Activated T-cell treated with anti-CD3 and anti-CD28 coated beads, Interleukin-2, amount 50 U/mL, for 72 hours (primary cell): ENCODE data around the gene FFAR1. TPM values are rescaled to one million over a fixed set of nuclear protein-coding genes. Genes with fewer than 3 reads are reported as not detected.

ENCODE experiments used
- ATAC-seq, 2 donors: fragments of 150-1000 bp; cut with Tn5 transposase; replicated peaks in 1 of 2; 2 replicates each; pipeline ENCODE4 v1.10.0; 2021; ENCODE audit warnings: moderate library complexity in 2 of 2, mild to moderate bottlenecking in 1 of 2
- DNase-seq, 2 donors: peaks; one replicate each; pipeline ENCODE4 v3.0.0; 2021 to 2022; ENCODE audit warnings: mixed read lengths in 1 of 2
- H3K27ac Mint-ChIP-seq: one replicate; pipeline ENCODE4 v1.8.0; 2022; ENCODE audit warnings: mild to moderate bottlenecking, moderate library complexity, mixed read lengths
- H3K27me3 Mint-ChIP-seq: one replicate; pipeline ENCODE4 v1.8.0; 2022; ENCODE audit warnings: low read depth, mixed read lengths
- H3K36me3 Mint-ChIP-seq, 2 donors: one replicate each; pipeline ENCODE4 v1.8.0; 2022; ENCODE audit warnings: mixed read lengths in 2 of 2, mild to moderate bottlenecking in 1 of 2; ENCODE audit not compliant: insufficient read depth in 2 of 2
- H3K4me1 Mint-ChIP-seq: one replicate; pipeline ENCODE4 v1.8.0; 2022; ENCODE audit warnings: low read depth, mixed read lengths
- H3K4me3 Mint-ChIP-seq, 2 donors: one replicate each; pipeline ENCODE4 v1.8.0; 2022; ENCODE audit warnings: mild to moderate bottlenecking in 2 of 2, mixed read lengths in 2 of 2, moderate library complexity in 2 of 2
- H3K9me3 Mint-ChIP-seq, 2 donors: one replicate each; pipeline ENCODE4 v1.8.0; 2022; ENCODE audit warnings: mixed read lengths in 2 of 2
- total RNA-seq, 2 donors: library from RNA; stranded (reverse); gene quantifications; one replicate each; pipeline ENCODE4 v1.2.3, GENCODE V29; 2022

The FFAR1 gene
- total RNA-seq, 2 donors from 2014 or later: 0.67 to 1.4 TPM

DNA sequence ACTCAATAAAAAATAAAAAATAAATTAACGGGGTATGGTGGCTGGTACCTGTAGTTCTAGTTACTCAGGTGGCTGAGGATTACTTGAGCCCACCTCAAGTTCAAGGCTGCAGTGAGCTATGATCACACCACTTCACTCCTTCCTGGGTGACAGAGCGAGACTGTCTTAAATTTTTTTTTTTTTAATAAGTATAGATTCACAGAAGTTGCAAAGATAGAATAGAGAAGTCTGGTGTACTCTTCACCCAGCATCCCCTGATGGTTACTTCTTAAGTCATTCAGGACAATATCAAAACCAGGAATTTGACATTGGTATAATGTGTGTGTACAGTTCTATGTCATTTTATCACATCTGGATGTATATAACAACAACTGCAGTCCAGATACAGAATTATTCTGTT lies 26.4 kb upstream of the FFAR1 start:
- ATAC-seq: no peak
- H3K9me3 Mint-ChIP-seq: peaks cover 0 to 2% of the 10 kb centered on the region in 2 donors
- no peak for DNase-seq
- H3K36me3 Mint-ChIP-seq: no peaks in the 10 kb centered on the region
- H3K27ac Mint-ChIP-seq: no peak overlapping the region
- no peak overlapping the region for H3K4me3 Mint-ChIP-seq
- peaks cover 12% of the 10 kb centered on the region for H3K4me1 Mint-ChIP-seq
- H3K27me3 Mint-ChIP-seq: peaks cover 14% of the 10 kb centered on the region

DNA sequence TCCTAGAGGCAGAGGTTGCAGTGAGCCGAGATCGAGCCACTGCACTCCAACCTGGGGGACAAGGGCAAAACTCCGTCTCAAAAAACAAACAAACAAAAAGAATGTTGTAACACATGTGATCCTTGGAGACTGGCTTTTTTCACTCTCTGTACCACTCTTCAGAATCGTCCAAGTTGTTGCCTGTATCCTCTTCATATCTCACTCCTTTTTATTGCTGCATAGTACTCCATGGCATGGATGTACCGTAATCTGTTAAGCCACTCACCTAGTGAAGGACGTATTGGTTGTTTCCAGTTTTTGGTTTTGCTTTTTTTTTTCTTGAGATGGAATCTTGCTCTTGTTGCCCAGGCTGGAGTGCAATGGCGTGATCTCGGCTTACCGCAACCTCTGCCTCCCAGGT lies 25.7 kb upstream of the FFAR1 start:
- ATAC-seq (no peak), DNase-seq (no peak)
- peaks cover 14% of the 10 kb centered on the region for H3K27me3 Mint-ChIP-seq
- H3K4me3 Mint-ChIP-seq: no peak overlapping the region
- H3K27ac Mint-ChIP-seq: no peak overlapping the region
- H3K36me3 Mint-ChIP-seq: no peaks in the 10 kb centered on the region
- peaks cover 0 to 2% of the 10 kb centered on the region in 2 donors for H3K9me3 Mint-ChIP-seq
- peaks cover 12% of the 10 kb centered on the region for H3K4me1 Mint-ChIP-seq

DNA sequence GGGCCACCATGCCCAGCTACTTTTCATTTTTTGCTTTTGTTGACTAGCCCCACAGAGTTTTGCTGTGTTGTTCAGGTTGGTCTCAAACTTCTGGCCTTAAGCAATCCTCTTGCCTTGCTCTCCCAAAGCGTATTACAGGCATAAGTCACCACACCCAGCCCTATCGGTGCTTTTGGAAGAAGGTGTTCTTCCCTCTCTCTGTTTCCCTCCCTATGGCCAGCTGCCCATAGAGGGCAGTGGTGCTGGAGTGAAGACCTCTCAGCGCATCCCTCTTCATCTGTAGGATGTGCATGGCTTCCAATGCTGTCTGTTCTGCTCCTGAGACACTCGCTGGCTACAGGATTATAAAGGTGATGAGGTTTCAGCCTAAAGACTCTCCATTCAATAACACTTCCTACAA lies 20.1 kb upstream of the FFAR1 start:
- no peak for ATAC-seq
- Mint-ChIP-seq H3K36me3 (no peaks in the 10 kb centered on the region), H3K4me3 (no peak overlapping the region), H3K27ac (peak overlapping the region; percentile 2), H3K9me3 (no peaks in the 10 kb centered on the region), H3K4me1 (peaks cover 45% of the 10 kb centered on the region), H3K27me3 (peaks cover 39% of the 10 kb centered on the region)
- no peak for DNase-seq

DNA sequence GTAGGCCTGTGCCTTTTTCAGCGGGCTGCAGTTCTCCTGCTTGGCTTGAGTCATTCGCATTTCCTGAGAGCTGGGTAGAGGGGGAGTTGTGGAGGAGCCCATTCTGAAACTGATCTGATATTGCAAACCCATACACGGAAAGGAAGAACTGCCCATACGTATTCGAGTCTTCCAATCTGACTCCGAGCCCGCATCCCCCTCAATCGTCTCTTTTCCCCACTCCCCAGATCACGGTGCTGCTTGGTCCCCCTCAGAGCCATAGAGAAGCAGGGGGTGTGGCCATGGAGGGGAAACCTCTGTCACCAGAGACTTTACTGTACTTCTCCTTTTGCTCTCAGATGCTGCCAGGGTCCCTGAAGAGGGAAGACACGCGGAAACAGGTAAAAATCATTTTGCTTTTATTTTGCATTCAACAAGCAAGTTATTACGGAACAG lies 18.8 kb upstream of the FFAR1 start, which contains the start of gene CD22:
CD22 (plus strand) TSS at position 337 of the 435 bp plus-strand sequence. CDS start 2,854 bp downstream, outside the sequence.
- Mint-ChIP-seq H3K4me1 (peaks cover 58% of the 10 kb centered on the region), H3K4me3 (peak within 1 kb of the TSS; percentile 65 to 81), H3K36me3 (no peaks in the 10 kb centered on the region), H3K27ac (no peak within 1 kb of the TSS), H3K9me3 (no peaks in the 10 kb centered on the region), H3K27me3 (peaks cover 40% of the 10 kb centered on the region)
- peak; percentile 54 to 63 for ATAC-seq
- DNase-seq: peak in 1 of 2 donors; percentile 28

DNA sequence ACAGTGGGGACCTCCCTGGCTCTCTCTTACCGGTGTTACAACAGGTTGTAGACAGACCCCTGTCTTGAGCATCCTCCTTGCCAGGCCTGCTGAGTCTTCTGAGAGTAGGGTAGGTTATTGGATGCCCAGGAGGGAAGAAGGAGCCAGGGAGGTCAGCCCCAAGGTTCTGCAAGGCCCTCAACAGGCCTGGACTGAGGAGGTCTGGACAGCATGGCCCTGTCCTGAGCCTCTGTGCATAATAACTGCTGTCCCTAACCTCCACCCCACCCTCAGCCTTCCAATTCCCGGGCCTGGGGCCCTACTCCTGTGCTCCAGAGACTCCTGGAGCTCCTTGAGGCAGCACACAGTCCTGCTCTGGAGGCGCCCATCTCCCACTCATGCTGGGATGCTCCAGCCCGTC lies 18.4 kb upstream of the FFAR1 start:
- Mint-ChIP-seq H3K36me3 (no peaks in the 10 kb centered on the region), H3K9me3 (no peaks in the 10 kb centered on the region), H3K27ac (no peak overlapping the region), H3K4me1 (peaks cover 62% of the 10 kb centered on the region), H3K4me3 (peak overlapping the region; percentile 65 to 81), H3K27me3 (peaks cover 40% of the 10 kb centered on the region)
- ATAC-seq: peak; percentile 8 to 33
- DNase-seq: no peak

DNA sequence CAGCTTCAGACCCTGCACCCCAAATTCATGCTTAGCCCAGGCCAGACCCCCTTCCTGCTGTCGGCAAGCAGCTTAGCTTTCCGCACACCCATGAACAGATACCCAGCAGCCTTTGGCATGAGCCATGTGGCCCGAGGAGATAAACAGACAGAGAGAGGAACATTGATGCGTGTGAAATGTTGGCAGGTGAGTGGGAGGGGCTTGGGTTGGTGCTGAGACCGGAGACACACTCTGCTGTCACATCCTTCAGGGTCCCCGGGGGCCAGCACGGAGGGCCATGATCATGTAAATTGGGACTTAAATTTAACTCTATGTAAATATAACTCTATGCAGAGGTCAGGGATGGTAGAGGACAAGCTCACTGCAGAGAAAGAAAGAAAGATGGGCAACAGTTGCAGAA lies 17.2 kb upstream of the FFAR1 start:
- no peaks in the 10 kb centered on the region for H3K9me3 Mint-ChIP-seq
- peak overlapping the region; percentile 33 to 81 for H3K4me3 Mint-ChIP-seq
- H3K27me3 Mint-ChIP-seq: peaks cover 38% of the 10 kb centered on the region
- DNase-seq (no peak), ATAC-seq (no peak)
- H3K36me3 Mint-ChIP-seq: peaks cover 0 to 2% of the 10 kb centered on the region in 2 donors
- peaks cover 74% of the 10 kb centered on the region for H3K4me1 Mint-ChIP-seq
- peak overlapping the region; percentile 29 for H3K27ac Mint-ChIP-seq

DNA sequence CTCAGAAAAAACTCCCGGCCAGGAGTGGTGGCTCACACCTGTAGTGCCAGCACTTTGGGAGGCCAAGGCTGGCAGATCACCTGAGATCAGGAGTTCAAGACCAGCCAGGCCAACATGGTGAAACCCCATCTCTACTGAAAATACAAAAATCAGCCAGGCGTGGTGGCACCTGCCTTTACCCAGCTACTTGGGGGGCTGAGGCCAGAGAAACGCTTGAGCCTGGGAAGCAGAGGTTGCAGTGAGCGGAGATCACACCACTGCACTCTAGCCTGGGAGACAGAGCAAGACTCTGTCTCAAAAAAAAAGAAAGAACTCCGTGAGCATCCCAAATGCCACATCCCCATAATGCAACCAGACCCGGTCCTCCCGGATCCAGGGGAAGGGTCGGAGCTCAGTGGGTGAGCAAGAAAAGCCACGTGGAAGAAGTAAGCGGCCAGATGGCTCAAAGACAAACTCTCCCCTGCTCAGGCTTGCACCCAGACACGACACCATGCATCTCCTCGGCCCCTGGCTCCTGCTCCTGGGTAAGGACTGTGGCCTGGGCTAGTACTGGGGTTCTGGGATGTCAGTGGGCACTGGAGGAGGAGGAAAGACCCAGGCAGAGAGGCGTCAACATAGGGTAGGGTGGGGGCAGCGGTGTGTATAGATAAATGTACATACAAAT lies 16.0 kb upstream of the FFAR1 start:
- Mint-ChIP-seq H3K9me3 (no peaks in the 10 kb centered on the region), H3K4me3 (no peak overlapping the region), H3K4me1 (peaks cover 85% of the 10 kb centered on the region), H3K36me3 (peaks cover 0 to 2% of the 10 kb centered on the region in 2 donors), H3K27me3 (peaks cover 32% of the 10 kb centered on the region), H3K27ac (no peak overlapping the region)
- ATAC-seq (no peak), DNase-seq (no peak)

DNA sequence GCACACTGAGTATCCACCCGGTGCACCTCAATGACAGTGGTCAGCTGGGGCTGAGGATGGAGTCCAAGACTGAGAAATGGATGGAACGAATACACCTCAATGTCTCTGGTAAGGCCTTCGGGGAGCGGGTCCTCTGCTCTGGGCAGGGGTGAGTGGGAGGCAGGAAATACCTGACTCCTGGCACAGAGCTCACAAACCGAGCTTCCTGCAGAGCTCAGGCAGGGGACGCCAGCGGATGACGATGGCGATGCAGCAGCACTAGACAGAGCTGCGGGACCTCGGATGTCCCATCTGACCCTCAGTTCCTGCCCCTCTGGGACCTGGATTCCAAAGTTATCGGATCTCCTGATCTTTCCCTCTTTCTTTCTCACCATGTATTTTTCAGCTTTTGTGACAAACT lies 14.9 kb upstream of the FFAR1 start:
- Mint-ChIP-seq H3K4me3 (peak overlapping the region; percentile 41 to 55), H3K36me3 (peaks cover 0 to 2% of the 10 kb centered on the region in 2 donors), H3K27me3 (peaks cover 26% of the 10 kb centered on the region), H3K9me3 (no peaks in the 10 kb centered on the region), H3K4me1 (peaks cover 83% of the 10 kb centered on the region), H3K27ac (no peak overlapping the region)
- ATAC-seq (peak; percentile 76), DNase-seq (peak; percentile 55 to 57)

DNA sequence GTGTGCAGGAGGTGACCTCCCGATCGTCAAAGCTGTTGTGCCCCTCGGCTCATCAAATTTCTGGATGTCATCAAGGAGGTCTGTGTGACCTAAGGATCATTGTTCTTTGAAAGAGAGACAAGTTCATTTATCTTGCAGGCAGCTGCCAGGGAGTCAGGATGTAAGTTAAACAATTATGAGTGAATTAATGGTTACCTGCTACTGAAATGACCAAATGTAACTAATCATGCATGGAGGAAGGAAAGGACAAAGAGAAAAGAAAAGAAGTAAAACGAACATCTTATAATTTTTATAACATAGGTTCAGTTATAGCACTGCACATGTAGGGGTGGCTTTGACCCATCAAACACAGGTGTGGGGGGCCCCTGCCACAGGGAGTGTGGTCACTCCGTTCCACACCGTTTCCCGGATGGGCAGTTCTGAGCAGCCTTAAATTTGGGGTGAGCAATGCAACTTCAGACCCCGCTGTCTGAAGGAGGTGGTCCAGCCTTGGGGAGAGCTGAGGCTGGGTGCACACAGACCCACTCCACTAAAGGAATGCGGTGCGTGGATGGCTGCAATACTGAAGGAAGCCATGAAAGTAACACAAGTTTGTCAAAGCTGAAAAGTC lies 13.5 kb upstream of the FFAR1 start:
- H3K27ac Mint-ChIP-seq: no peak overlapping the region
- H3K4me1 Mint-ChIP-seq: peaks cover 68% of the 10 kb centered on the region
- DNase-seq (no peak), ATAC-seq (no peak)
- no peaks in the 10 kb centered on the region for H3K9me3 Mint-ChIP-seq
- H3K27me3 Mint-ChIP-seq: peaks cover 24% of the 10 kb centered on the region
- peaks cover 0 to 2% of the 10 kb centered on the region in 2 donors for H3K36me3 Mint-ChIP-seq
- H3K4me3 Mint-ChIP-seq: peak overlapping the region in 1 of 2 donors; percentile 11

DNA sequence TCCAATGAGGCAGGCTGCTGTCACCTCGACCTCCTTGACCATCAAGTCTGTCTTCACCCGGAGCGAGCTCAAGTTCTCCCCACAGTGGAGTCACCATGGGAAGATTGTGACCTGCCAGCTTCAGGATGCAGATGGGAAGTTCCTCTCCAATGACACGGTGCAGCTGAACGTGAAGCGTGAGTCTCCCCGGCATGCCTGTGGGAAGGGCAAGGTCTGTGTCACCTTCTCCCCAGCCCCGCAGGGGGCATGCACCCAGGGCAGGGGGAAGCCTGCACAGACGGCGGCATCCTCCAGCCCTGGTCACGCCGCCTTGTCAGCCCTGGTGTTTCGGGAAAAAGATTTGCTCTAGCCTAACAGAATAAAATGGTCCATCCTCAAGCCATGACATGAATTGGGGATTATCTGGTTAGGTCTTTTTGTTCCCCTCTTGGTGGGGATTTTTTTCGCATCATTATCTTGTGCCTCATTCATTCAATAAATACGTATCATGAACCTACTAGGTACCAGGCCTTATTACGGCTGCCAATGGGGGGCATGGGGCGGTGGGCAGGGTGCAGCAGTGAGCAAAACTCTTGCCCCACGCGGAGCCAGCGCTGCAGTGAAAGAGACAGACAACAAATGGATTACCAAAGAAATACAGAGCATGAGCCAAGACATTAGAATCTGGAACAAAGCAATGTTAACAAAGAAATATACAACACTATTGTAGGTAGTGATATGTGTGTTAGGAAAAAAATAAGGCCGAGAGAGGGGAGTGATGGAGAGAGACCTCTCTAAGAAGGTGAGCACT lies 11.3 kb upstream of the FFAR1 start:
- H3K27ac Mint-ChIP-seq: no peak overlapping the region
- H3K9me3 Mint-ChIP-seq: no peaks in the 10 kb centered on the region
- no peak for ATAC-seq
- no peak for DNase-seq
- no peak overlapping the region for H3K4me3 Mint-ChIP-seq
- peaks cover 50% of the 10 kb centered on the region for H3K4me1 Mint-ChIP-seq
- peaks cover 0 to 2% of the 10 kb centered on the region in 2 donors for H3K36me3 Mint-ChIP-seq
- H3K27me3 Mint-ChIP-seq: peaks cover 13% of the 10 kb centered on the region

DNA sequence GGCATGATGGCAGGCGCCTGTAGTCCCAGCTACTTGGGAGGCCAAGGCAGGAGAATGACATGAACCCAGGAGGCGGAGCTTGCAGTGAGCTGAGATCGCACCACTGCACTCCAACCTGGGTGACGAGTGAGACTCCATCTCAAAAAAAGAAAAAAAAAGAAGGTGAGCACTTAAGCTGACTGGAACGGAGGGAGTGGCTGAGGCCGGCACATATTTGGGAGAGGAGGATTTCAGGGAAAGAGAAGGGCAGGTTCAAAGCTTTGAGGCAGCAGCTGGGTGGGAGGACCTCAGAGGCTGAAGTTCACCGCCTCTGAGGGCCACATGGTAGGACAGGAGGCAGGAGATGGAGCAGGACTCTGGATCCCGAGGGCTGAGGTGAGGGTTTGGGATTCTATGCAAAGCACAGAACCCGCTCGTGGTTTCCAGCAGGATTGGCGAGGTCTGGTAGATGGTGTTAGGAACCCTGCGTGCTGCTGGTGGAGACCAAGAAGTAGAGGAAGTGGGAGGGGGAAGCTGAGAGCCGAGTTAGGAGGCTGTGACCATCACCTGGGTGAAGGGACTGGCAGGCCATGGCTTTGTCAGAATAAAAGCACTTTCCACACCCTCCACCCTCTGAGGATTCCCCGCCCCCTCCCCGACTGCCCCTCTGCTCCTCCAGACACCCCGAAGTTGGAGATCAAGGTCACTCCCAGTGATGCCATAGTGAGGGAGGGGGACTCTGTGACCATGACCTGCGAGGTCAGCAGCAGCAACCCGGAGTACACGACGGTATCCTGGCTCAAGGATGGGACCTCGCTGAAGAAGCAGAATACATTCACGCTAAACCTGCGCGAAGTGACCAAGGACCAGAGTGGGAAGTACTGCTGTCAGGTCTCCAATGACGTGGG lies 10.4 kb upstream of the FFAR1 start:
- H3K27me3 Mint-ChIP-seq: peaks cover 12% of the 10 kb centered on the region
- H3K27ac Mint-ChIP-seq: no peak overlapping the region
- peaks cover 48% of the 10 kb centered on the region for H3K4me1 Mint-ChIP-seq
- DNase-seq: no peak
- H3K4me3 Mint-ChIP-seq: no peak overlapping the region
- no peaks in the 10 kb centered on the region for H3K9me3 Mint-ChIP-seq
- peaks cover 0 to 2% of the 10 kb centered on the region in 2 donors for H3K36me3 Mint-ChIP-seq
- ATAC-seq: no peak

DNA sequence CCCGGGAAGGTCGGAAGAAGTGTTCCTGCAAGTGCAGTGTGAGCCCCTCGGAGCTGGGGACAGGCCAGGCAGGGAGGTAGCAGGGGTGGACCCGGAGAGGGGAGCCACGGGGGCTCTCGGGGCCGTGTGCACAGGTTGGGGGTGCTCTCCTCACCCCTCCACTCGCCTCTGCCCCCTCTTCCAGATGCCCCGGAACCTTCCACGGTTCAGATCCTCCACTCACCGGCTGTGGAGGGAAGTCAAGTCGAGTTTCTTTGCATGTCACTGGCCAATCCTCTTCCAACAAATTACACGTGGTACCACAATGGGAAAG lies 9.8 kb upstream of the FFAR1 start:
- DNase-seq: no peak
- Mint-ChIP-seq H3K27ac (no peak overlapping the region), H3K4me3 (no peak overlapping the region), H3K36me3 (peaks cover 0 to 2% of the 10 kb centered on the region in 2 donors), H3K9me3 (no peaks in the 10 kb centered on the region), H3K4me1 (peaks cover 42% of the 10 kb centered on the region), H3K27me3 (peaks cover 14% of the 10 kb centered on the region)
- no peak for ATAC-seq
